Natural killer cell treated with Interleukin-12 subunit alpha and Interleukin-12 subunit beta and Interleukin-15 and Interleukin-18, amount 100 ng/mL, for 72 hours (primary cell): ENCODE results near the gene SPTBN2. TPM values are rescaled to one million over a fixed set of nuclear protein-coding genes. Genes with fewer than 3 reads are reported as not detected.

Source experiments
- ATAC-seq, 2 donors: fragments of 150-1000 bp; cut with Tn5 transposase in 1 of 2; sonication (Bioruptor Pico), chemical (Tn5 transposase) in 1 of 2; 2 replicates each; pipeline ENCODE4 v1.10.0; 2021
- DNase-seq: peaks from one replicate; pipeline ENCODE4 v3.0.0; 2022; ENCODE audit warnings: low spot score
- H3K27ac Mint-ChIP-seq, 2 donors: 1 replicate in 1 of 2; 2 replicates in 1 of 2; pipeline ENCODE4 v1.8.0; 2022; ENCODE audit warnings: mixed read lengths in 2 of 2, mild to moderate bottlenecking in 1 of 2, moderate library complexity in 1 of 2
- H3K27me3 Mint-ChIP-seq, 2 donors: 1 replicate in 1 of 2; 2 replicates in 1 of 2; pipeline ENCODE4 v1.8.0; 2022; ENCODE audit warnings: mixed read lengths in 2 of 2
- H3K36me3 Mint-ChIP-seq: one replicate; pipeline ENCODE4 v1.8.0; 2022; ENCODE audit warnings: mixed read lengths
- H3K4me1 Mint-ChIP-seq, 2 donors: 1 replicate in 1 of 2; 2 replicates in 1 of 2; pipeline ENCODE4 v1.8.0; 2022; ENCODE audit warnings: low read depth in 2 of 2, mixed read lengths in 2 of 2, mild to moderate bottlenecking in 1 of 2
- H3K4me3 Mint-ChIP-seq: one replicate; pipeline ENCODE4 v1.8.0; 2022; ENCODE audit warnings: mixed read lengths
- H3K9me3 Mint-ChIP-seq: 2 replicates; pipeline ENCODE4 v1.8.0; 2022; ENCODE audit warnings: mixed read lengths
- total RNA-seq, 2 donors: library from RNA; stranded (reverse); gene quantifications; one replicate each; pipeline ENCODE4 v1.2.3, GENCODE V29; 2022

SPTBN2 gene
- total RNA-seq, 2 donors from 2014 or later: 0.93 TPM; not detected in 1

DNA sequence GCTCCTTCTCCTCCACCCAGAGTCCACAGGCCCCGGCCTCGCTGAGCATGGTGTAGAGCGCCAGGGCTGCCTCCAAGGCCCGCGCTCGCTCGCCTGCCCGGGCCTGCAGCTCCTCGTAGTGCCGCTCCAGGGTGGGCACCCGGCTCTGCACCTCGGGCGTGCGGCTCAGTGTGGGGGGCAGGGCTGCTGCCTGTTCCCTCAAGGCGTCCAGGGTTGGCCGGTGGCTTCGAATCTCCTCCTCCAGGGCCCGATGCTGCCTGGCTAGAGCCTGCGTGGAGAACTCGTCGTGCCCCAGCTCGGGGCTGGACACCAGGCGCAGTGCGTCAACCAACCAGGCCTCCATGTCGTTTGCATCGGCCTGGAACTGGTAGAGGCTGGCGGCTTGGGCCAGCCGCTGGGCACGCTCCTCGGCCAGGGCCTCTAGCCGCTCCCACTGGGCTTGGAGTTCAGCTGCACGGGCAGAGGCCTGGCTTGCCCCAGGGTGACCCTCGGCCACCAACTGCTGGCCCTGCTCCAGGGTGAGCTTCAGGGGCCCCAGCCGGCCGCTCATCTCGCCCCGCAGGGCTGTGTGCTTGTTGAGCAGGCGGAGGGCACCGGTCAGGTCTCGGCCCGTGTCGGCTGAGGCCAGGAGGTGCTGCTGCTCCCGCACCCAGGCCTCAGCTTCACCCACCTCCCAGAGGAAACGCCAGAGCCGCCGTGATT lies 24.2 kb downstream of the SPTBN2 start:
- no peaks in the 10 kb centered on the region for H3K36me3 Mint-ChIP-seq
- no peaks in the 10 kb centered on the region for H3K9me3 Mint-ChIP-seq
- H3K4me1 Mint-ChIP-seq: peaks cover 0 to 3% of the 10 kb centered on the region in 2 donors
- no peak overlapping the region for H3K4me3 Mint-ChIP-seq
- ATAC-seq (peak in 1 of 2 donors; percentile 47), DNase-seq (no peak)
- no peak overlapping the region for H3K27ac Mint-ChIP-seq
- peaks cover 3 to 6% of the 10 kb centered on the region in 2 donors for H3K27me3 Mint-ChIP-seq

DNA sequence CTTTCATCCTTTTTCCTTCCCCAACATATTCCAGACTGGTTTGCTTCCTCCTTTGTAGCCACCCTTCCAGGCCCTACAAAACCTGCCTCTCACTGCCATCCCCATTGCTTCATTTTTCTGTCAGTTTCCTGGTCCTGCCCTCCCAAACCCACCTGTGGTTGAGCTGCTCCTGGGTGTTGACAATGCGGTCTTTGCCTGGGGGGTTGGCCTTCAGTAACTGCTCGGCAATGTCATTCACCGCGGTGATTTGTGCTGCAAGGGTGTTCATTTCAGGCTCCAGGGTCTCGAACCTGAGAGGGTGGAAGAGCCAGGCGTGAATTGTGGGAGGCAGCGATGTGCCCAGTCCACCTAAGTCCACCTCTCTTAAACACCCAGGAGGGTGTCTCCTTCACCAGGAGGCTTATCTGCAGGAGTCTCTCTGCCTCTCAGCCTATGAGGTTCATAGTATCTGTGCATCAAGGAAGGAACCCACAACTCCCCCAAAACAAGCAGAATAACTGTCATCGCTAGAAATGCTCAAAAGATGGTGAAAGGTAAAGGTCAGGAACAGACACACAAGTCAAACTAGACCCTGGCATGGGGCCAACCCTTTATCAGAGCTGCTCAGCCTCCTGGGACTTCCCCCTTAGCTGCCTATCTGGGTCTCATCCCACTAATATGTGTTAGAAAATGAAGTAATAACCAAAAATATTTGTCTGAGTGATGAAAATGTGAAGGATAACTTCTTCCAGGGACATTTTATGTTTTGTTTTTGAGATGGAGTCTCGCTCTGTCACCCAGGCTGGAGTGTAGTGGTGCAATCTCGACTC lies 27.4 kb downstream of the SPTBN2 start:
- Mint-ChIP-seq H3K27me3 (peaks cover 3 to 6% of the 10 kb centered on the region in 2 donors), H3K4me3 (no peak overlapping the region), H3K9me3 (no peaks in the 10 kb centered on the region), H3K36me3 (no peaks in the 10 kb centered on the region), H3K4me1 (peaks cover 0 to 3% of the 10 kb centered on the region in 2 donors), H3K27ac (no peak overlapping the region)
- ATAC-seq: no peak
- DNase-seq: no peak

- Mint-ChIP-seq H3K27ac (no peak overlapping the region), H3K9me3 (no peaks in the 10 kb centered on the region), H3K36me3 (no peaks in the 10 kb centered on the region), H3K4me3 (no peak overlapping the region), H3K4me1 (peaks cover 0 to 3% of the 10 kb centered on the region in 2 donors), H3K27me3 (peaks cover 3 to 6% of the 10 kb centered on the region in 2 donors)
- ATAC-seq (no peak), DNase-seq (no peak)
Observed at GRCh38 chr11:66700742-66701141, 28.3 kb downstream of the SPTBN2 start.

DNA sequence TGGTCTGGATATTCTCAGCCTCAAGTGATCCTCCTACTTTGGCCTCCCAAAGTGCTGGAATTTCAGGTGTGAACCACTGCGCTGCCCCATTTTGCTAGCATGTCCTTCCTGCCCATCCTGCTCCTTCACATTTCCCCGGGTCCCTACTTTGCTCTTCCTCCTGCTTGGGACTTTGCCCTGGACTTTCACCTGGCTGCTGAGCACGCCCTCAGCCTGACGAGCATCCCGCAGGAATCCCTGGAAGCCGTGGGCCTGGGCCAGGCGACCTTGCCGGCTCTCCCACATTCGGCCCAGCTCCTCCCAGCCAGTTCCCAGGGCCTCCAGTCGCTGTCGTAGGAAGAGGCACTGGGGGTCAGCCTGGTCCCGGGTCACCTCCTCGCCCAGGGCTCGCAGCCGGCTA lies 28.7 kb downstream of the SPTBN2 start:
- no peak for ATAC-seq
- H3K27ac Mint-ChIP-seq: no peak overlapping the region
- peaks cover 0 to 3% of the 10 kb centered on the region in 2 donors for H3K4me1 Mint-ChIP-seq
- no peaks in the 10 kb centered on the region for H3K36me3 Mint-ChIP-seq
- no peak for DNase-seq
- H3K27me3 Mint-ChIP-seq: peaks cover 3 to 6% of the 10 kb centered on the region in 2 donors
- H3K9me3 Mint-ChIP-seq: no peaks in the 10 kb centered on the region
- no peak overlapping the region for H3K4me3 Mint-ChIP-seq

- Mint-ChIP-seq H3K4me1 (peaks cover 0 to 3% of the 10 kb centered on the region in 2 donors), H3K9me3 (no peaks in the 10 kb centered on the region), H3K36me3 (no peaks in the 10 kb centered on the region), H3K27me3 (peaks cover 3 to 6% of the 10 kb centered on the region in 2 donors), H3K4me3 (no peak overlapping the region), H3K27ac (no peak overlapping the region)
- no peak for DNase-seq
- ATAC-seq: no peak
Observed at GRCh38 chr11:66698491-66698890, 30.5 kb downstream of the SPTBN2 start.

- no peak overlapping the region for H3K4me3 Mint-ChIP-seq
- ATAC-seq (no peak), DNase-seq (no peak)
- H3K4me1 Mint-ChIP-seq: peaks cover 0 to 3% of the 10 kb centered on the region in 2 donors
- H3K27ac Mint-ChIP-seq: no peak overlapping the region
- H3K27me3 Mint-ChIP-seq: peaks cover 3 to 6% of the 10 kb centered on the region in 2 donors
- H3K9me3 Mint-ChIP-seq: no peaks in the 10 kb centered on the region
- no peaks in the 10 kb centered on the region for H3K36me3 Mint-ChIP-seq
Observed at GRCh38 chr11:66697988-66698387, 31.0 kb downstream of the SPTBN2 start.

DNA sequence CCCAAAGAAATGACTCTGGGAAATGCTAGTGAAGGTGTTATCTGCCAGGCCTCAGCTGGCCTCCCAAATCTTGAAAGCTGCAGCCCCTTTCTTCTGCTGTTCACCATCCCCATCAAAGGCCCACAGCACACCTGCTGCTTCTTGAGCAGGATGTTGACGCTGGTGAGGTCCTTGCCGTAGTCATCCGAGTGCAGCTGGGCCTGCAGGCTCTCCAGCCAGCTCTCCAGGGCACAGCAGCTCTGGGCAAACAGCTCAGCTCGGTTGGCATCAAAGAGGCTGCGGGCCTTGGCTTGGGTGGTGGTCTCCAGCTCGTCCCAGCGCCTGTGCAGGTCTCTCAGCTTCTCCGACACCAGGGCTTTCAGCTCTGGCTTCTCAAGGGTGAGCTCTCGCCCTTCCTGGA lies 32.9 kb downstream of the SPTBN2 start:
- no peak overlapping the region for H3K4me3 Mint-ChIP-seq
- H3K9me3 Mint-ChIP-seq: no peaks in the 10 kb centered on the region
- H3K4me1 Mint-ChIP-seq: peaks cover 0 to under 1% of the 10 kb centered on the region in 2 donors
- DNase-seq (no peak), ATAC-seq (no peak)
- no peaks in the 10 kb centered on the region for H3K36me3 Mint-ChIP-seq
- no peak overlapping the region for H3K27ac Mint-ChIP-seq
- H3K27me3 Mint-ChIP-seq: peaks cover 0 to 1% of the 10 kb centered on the region in 2 donors

- no peaks in the 10 kb centered on the region for H3K36me3 Mint-ChIP-seq
- H3K27ac Mint-ChIP-seq: peak overlapping the region in 1 of 2 donors; percentile 35
- H3K4me1 Mint-ChIP-seq: no peaks in the 10 kb centered on the region
- no peak overlapping the region for H3K4me3 Mint-ChIP-seq
- no peaks in the 10 kb centered on the region for H3K27me3 Mint-ChIP-seq
- ATAC-seq: peak; percentile 64 to 82
- H3K9me3 Mint-ChIP-seq: no peaks in the 10 kb centered on the region
- peak; percentile 85 for DNase-seq
Observed at GRCh38 chr11:66694732-66695207, 34.2 kb downstream of the SPTBN2 start.

GRCh38 chr11:66694056-66694410 lies 35.0 kb downstream of the SPTBN2 start:
- ATAC-seq (no peak), DNase-seq (no peak)
- no peaks in the 10 kb centered on the region for H3K9me3 Mint-ChIP-seq
- H3K27me3 Mint-ChIP-seq: no peaks in the 10 kb centered on the region
- no peaks in the 10 kb centered on the region for H3K36me3 Mint-ChIP-seq
- H3K4me3 Mint-ChIP-seq: no peak overlapping the region
- peak overlapping the region in 1 of 2 donors; percentile 35 for H3K27ac Mint-ChIP-seq
- no peaks in the 10 kb centered on the region for H3K4me1 Mint-ChIP-seq

DNA sequence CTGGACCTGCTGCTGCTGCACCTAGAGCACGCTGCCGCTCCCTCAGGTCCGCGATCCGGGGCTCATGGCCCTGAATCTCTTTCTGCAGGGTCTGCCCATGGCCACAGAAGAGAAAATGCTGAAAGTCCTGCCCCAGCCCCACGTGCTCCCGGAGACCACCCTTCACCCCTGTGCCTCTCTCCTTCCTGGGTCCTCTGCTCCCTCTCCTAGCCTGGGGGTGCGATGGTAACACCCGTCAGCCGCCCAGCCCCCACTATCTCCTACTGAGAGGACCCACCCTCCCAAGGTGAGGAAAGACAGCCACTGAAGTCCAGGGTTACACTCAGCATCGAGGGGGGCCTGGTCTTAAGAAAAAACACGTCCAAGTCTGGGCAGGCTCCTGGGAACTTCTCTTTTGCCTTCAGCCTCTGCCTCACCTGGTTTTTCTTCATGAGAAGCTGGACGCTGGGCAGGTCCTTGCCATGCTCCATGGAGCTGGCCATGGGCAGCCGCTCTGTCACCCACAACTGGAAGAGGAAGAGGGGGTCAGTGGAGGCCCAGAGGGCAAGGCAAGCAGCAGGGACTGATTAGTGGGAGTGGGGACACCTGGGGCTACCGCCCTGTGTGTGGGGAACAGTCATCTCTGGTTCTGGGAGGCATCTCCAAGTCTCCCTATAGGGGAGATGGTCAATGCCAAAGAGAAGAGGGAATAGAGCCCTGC lies 35.5 kb downstream of the SPTBN2 start:
- Mint-ChIP-seq H3K27ac (no peak overlapping the region), H3K27me3 (no peaks in the 10 kb centered on the region), H3K36me3 (no peaks in the 10 kb centered on the region), H3K9me3 (no peaks in the 10 kb centered on the region), H3K4me1 (no peaks in the 10 kb centered on the region), H3K4me3 (no peak overlapping the region)
- DNase-seq: no peak
- ATAC-seq: no peak

GRCh38 chr11:66692871-66693331 lies 36.1 kb downstream of the SPTBN2 start:
- DNase-seq (no peak), ATAC-seq (no peak)
- Mint-ChIP-seq H3K4me3 (no peak overlapping the region), H3K27me3 (no peaks in the 10 kb centered on the region), H3K9me3 (no peaks in the 10 kb centered on the region), H3K4me1 (no peaks in the 10 kb centered on the region), H3K27ac (no peak overlapping the region), H3K36me3 (no peaks in the 10 kb centered on the region)

- Mint-ChIP-seq H3K27me3 (no peaks in the 10 kb centered on the region), H3K36me3 (no peaks in the 10 kb centered on the region), H3K9me3 (no peaks in the 10 kb centered on the region), H3K4me3 (no peak overlapping the region), H3K27ac (no peak overlapping the region), H3K4me1 (no peaks in the 10 kb centered on the region)
- DNase-seq (no peak), ATAC-seq (no peak)
Observed at GRCh38 chr11:66692446-66692845, 36.6 kb downstream of the SPTBN2 start.

- no peak overlapping the region for H3K4me3 Mint-ChIP-seq
- H3K4me1 Mint-ChIP-seq: no peaks in the 10 kb centered on the region
- no peak for ATAC-seq
- no peaks in the 10 kb centered on the region for H3K27me3 Mint-ChIP-seq
- H3K27ac Mint-ChIP-seq: no peak overlapping the region
- H3K36me3 Mint-ChIP-seq: no peaks in the 10 kb centered on the region
- no peak for DNase-seq
- H3K9me3 Mint-ChIP-seq: no peaks in the 10 kb centered on the region
Observed at GRCh38 chr11:66691311-66691980, 37.6 kb downstream of the SPTBN2 start.
